Measurements from ENCODE around the gene RLN1. TPM values are rescaled to one million over a fixed set of nuclear protein-coding genes. Genes with fewer than 3 reads are reported as not detected.

Gene RLN1
- total and polyA plus RNA-seq, 2 of the 4 experiments (the other 2 are of a cell fraction) = not detected

GRCh38 chr9:5286262-5286661 is 53.4 kb downstream of the RLN1 start:
- H2AK5ac ChIP-seq (ENCODE audit: low read depth, low read length) = no peak overlapping the region
- no peaks in the 10 kb centered on the region for H3K9me1 ChIP-seq (ENCODE audit: insufficient read depth, low read length)
- no peak for DNase-seq
- no peak overlapping the region for H3K18ac ChIP-seq (ENCODE audit: low read depth, low read length)
- H3K9ac ChIP-seq (ENCODE audit: low read depth, low read length) = no peak overlapping the region
- H3K27ac ChIP-seq (ENCODE audit: insufficient read depth, low read length) = no peak overlapping the region
- no peak overlapping the region for H2BK15ac ChIP-seq (ENCODE audit: low read depth, low read length)
- ChIA-PET POLR2A (ENCODE audit: unreplicated experiment) (no interaction called here), CTCF (no interaction called here)
- H3K56ac ChIP-seq (ENCODE audit: extremely low read depth, insufficient read depth, low read length) = no peak overlapping the region
- no peak overlapping the region for H4K8ac ChIP-seq (ENCODE audit: low read depth in 2 of 2, low read length in 2 of 2)
- H3K4ac ChIP-seq (ENCODE audit: low read depth, low read length) = no peak overlapping the region
- no peaks in the 10 kb centered on the region for H3K79me1 ChIP-seq (ENCODE audit: low read depth in 1 of 2, low read length in 2 of 2)
- H3K23ac ChIP-seq (ENCODE audit: low read depth, low read length) = no peak overlapping the region
- H2BK5ac ChIP-seq (ENCODE audit: low read depth, low read length, poor library complexity, severe bottlenecking) = no peak overlapping the region
- H2BK20ac ChIP-seq (ENCODE audit: low read depth, low read length) = no peak overlapping the region
- no peak overlapping the region for H2BK120ac ChIP-seq (ENCODE audit: low read depth, low read length)
- dilution Hi-C loops (cut with HindIII; ENCODE audit: low sequenced_read_pairs, unreplicated experiment) = no loop called here
- no TSS peak for BruUV-seq (replicated peaks)
- TF ChIP-seq CHD1 (IDR thresholded peaks at IDR 0.05; ENCODE audit: low read depth, low read length) (no peak), BHLHE40 (IDR thresholded peaks at IDR 0.05; ENCODE audit: low read depth, low read length) (no peak), SMC3 (IDR thresholded peaks at IDR 0.05; ENCODE audit: low read depth, low read length) (no peak)
- H3K4me2 ChIP-seq (ENCODE audit: low read depth, low read length) = no peak overlapping the region
- no peaks in the 10 kb centered on the region for H3K4me1 ChIP-seq (ENCODE audit: control insufficient read depth, insufficient read depth, low read length)
- H4K20me1 ChIP-seq (ENCODE audit: insufficient read depth, low read length) = no peaks in the 10 kb centered on the region
- H2AK9ac ChIP-seq (replicated peaks; ENCODE audit: low read depth, low read length, poor library complexity) = no peak overlapping the region
- H2AFZ ChIP-seq (replicated peaks; ENCODE audit: low read length, poor library complexity) = no peak overlapping the region
- ATAC-seq (ENCODE audit: low read depth) = no peak
- in situ Hi-C loops (cut with MboI; ENCODE audit: low sequenced_read_pairs) = no loop called here
- no peaks in the 10 kb centered on the region for H3K9me3 ChIP-seq (ENCODE audit: control insufficient read depth, insufficient read depth, low read length)
- no peak overlapping the region for H4K5ac ChIP-seq (ENCODE audit: low read depth, low read length)
- H3K27me3 ChIP-seq (ENCODE audit: control insufficient read depth, insufficient read depth, low read length) = no peaks in the 10 kb centered on the region
- H3K4me3 ChIP-seq (ENCODE audit: insufficient read depth, low read depth, low read length) = no peak overlapping the region
- no peak overlapping the region for H4K91ac ChIP-seq (ENCODE audit: insufficient read depth, low read depth, low read length)
- intact Hi-C loops (cut with micrococcal nuclease) = no loop called here
- no peak overlapping the region for H3K14ac ChIP-seq (replicated peaks; ENCODE audit: low read depth, low read length)
- H3K36me3 ChIP-seq (ENCODE audit: control insufficient read depth, insufficient read depth, low read length) = no peaks in the 10 kb centered on the region

Small RNA genes within 50 kb of the gene (microRNA-seq; reads per million reads assigned to microRNA genes)
- gene AL135786.1 (ENCODE audit: insufficient read depth, insufficient read length) = not detected
- gene HMGN2P31 (ENCODE audit: insufficient read depth, insufficient read length) = not detected

Small RNA genes within 50 kb of the gene (small RNA-seq; reads per million reads assigned to genes)
- gene AL135786.1 (0 reads per million in 5 experiments), gene HMGN2P31 (0 reads per million in 5 experiments)

Other genes with a start within 250 kb of the RLN1 start
- gene INSL6, start 154.2 kb downstream of the RLN1 start, total RNA-seq (2012; rRNA removed) = not detected in 2 replicates
- not detected in 2 replicates for gene INSL6, start 154.2 kb downstream of the RLN1 start, polyA plus RNA-seq (2012; rRNA removed)
- not detected in 2 replicates for gene INSL4, start 108.5 kb downstream of the RLN1 start, total RNA-seq (2012; rRNA removed)
- 0.03 TPM in 1 of 2 replicates, not detected in the other for gene INSL4, start 108.5 kb downstream of the RLN1 start, polyA plus RNA-seq (2012; rRNA removed)
- not detected in 2 replicates for gene RLN2, start 35.2 kb downstream of the RLN1 start, total RNA-seq (2012; rRNA removed)
- gene RLN2, start 35.2 kb downstream of the RLN1 start, polyA plus RNA-seq (2012; rRNA removed) = not detected in 2 replicates
- 12.7 and 13.6 TPM in 2 replicates for gene PLGRKT, start 98.0 kb upstream of the RLN1 start, total RNA-seq (2012; rRNA removed)
- gene PLGRKT, start 98.0 kb upstream of the RLN1 start, polyA plus RNA-seq (2012; rRNA removed) = 8.6 and 10.8 TPM in 2 replicates
- gene CD274, start 110.7 kb upstream of the RLN1 start, total RNA-seq (2012; rRNA removed) = 19.4 and 29.4 TPM in 2 replicates
- 13.9 and 17.4 TPM in 2 replicates for gene CD274, start 110.7 kb upstream of the RLN1 start, polyA plus RNA-seq (2012; rRNA removed)
- 29.7 and 33.3 TPM in 2 replicates for gene PDCD1LG2, start 170.7 kb upstream of the RLN1 start, total RNA-seq (2012; rRNA removed)
- gene PDCD1LG2, start 170.7 kb upstream of the RLN1 start, polyA plus RNA-seq (2012; rRNA removed) = 17.3 and 17.5 TPM in 2 replicates

All from IMR-90 (cell line).